ENCODE data around the gene SPRN.

DNA sequence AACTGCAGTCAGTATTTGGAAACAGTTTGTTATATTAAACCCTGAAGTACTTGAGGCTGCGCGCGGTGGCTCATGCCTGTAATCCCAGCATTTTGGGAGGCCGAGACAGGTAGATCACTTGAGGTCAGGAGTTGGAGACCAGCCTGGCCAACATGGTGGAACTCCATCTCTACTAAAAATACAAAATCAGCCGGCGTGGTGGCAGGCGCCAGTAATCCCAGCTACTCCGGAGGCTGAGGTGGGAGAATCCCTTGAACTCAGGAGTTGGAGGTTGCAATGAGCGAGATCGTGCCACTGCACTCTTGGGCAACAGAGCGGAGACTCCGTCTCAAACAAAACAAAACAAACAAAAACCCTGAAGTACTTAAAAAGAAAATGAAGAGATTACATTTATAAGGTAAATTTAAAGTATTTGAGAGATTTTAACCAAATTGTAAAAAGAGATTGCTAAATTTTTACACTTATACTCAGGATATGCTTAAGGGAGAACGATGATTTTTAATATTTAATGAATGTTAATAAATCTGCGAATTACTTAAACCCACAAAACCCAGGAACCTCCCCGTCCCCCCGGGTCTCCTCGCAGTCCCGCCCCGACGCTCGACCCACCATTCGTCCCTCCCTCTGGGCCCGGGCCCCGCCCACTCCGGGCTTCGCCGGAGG, 30.9 kb downstream of the SPRN start:
- TF ChIP-seq, protein P1, sequence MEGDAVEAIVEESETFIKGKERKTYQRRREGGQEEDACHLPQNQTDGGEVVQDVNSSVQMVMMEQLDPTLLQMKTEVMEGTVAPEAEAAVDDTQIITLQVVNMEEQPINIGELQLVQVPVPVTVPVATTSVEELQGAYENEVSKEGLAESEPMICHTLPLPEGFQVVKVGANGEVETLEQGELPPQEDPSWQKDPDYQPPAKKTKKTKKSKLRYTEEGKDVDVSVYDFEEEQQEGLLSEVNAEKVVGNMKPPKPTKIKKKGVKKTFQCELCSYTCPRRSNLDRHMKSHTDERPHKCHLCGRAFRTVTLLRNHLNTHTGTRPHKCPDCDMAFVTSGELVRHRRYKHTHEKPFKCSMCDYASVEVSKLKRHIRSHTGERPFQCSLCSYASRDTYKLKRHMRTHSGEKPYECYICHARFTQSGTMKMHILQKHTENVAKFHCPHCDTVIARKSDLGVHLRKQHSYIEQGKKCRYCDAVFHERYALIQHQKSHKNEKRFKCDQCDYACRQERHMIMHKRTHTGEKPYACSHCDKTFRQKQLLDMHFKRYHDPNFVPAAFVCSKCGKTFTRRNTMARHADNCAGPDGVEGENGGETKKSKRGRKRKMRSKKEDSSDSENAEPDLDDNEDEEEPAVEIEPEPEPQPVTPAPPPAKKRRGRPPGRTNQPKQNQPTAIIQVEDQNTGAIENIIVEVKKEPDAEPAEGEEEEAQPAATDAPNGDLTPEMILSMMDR (IDR thresholded peaks at IDR 0.05): no peak
- TF ChIP-seq POLR2A (IDR thresholded peaks at IDR 0.05): no peak

All from heart left ventricle (tissue), 13 donors.